IgD-negative memory B cell (primary cell): ENCODE measurements around the gene TGM3. TPM values are rescaled to one million over a fixed set of nuclear protein-coding genes. Genes with fewer than 3 reads are reported as not detected.

ENCODE experiments used
- H3K27ac Mint-ChIP-seq, 3 donors: one replicate each; pipeline ENCODE4 v1.8.0; 2020 to 2022; ENCODE audit warnings: mild to moderate bottlenecking in 3 of 3, mixed read lengths in 3 of 3, moderate library complexity in 1 of 3
- H3K27me3 Mint-ChIP-seq: one replicate; pipeline ENCODE4 v1.8.0; 2021; ENCODE audit warnings: mixed read lengths
- H3K36me3 Mint-ChIP-seq: one replicate; pipeline ENCODE4 v1.8.0; 2020; ENCODE audit warnings: mild to moderate bottlenecking, mixed read lengths
- H3K4me1 Mint-ChIP-seq, 3 donors: one replicate each; pipeline ENCODE4 v1.8.0; 2020 to 2022; ENCODE audit warnings: mixed read lengths in 3 of 3, mild to moderate bottlenecking in 1 of 3
- H3K4me3 Mint-ChIP-seq, 4 donors: one replicate each; pipeline ENCODE4 v1.8.0; 2020 to 2022; ENCODE audit warnings: mild to moderate bottlenecking in 4 of 4, mixed read lengths in 4 of 4, moderate library complexity in 3 of 4
- H3K9me3 Mint-ChIP-seq, 3 donors: one replicate each; pipeline ENCODE4 v1.8.0; 2020 to 2021; ENCODE audit warnings: mixed read lengths in 3 of 3, mild to moderate bottlenecking in 1 of 3
- polyA plus RNA-seq: library from polyadenylated mRNA; unstranded; fragments of 300-500 nt; fragmentation: Illumina TruSeq; gene quantifications from one replicate; pipeline ENCODE4 v1.2.3, GENCODE V29; 2021

The TGM3 gene
- polyA plus RNA-seq, 1 donor from 2014 or later, result not detected

GRCh38 chr20:2273634-2274302 is 22.0 kb upstream of the TGM3 start:
- Mint-ChIP-seq H3K36me3 (no peaks in the 10 kb centered on the region), H3K27me3 (no peaks in the 10 kb centered on the region), H3K27ac (no peak overlapping the region), H3K9me3 (peaks cover 0 to 2% (median 2%) of the 10 kb centered on the region in 3 donors), H3K4me3 (no peak overlapping the region), H3K4me1 (no peaks in the 10 kb centered on the region)

GRCh38 chr20:2276015-2276414 is 19.8 kb upstream of the TGM3 start:
- no peak overlapping the region for H3K27ac Mint-ChIP-seq
- H3K9me3 Mint-ChIP-seq, result peaks cover 0 to 5% (median 2%) of the 10 kb centered on the region in 3 donors
- peaks cover 0 to 4% (median 0%) of the 10 kb centered on the region in 3 donors for H3K4me1 Mint-ChIP-seq
- H3K4me3 Mint-ChIP-seq, result no peak overlapping the region
- H3K27me3 Mint-ChIP-seq, result peaks cover 1% of the 10 kb centered on the region
- no peaks in the 10 kb centered on the region for H3K36me3 Mint-ChIP-seq

GRCh38 chr20:2279253-2279779 is 16.5 kb upstream of the TGM3 start:
- Mint-ChIP-seq H3K27ac (no peak overlapping the region), H3K4me3 (no peak overlapping the region), H3K36me3 (no peaks in the 10 kb centered on the region), H3K4me1 (peaks cover 0 to 4% (median 0%) of the 10 kb centered on the region in 3 donors), H3K9me3 (peaks cover 0 to 5% (median 2%) of the 10 kb centered on the region in 3 donors), H3K27me3 (peaks cover 1% of the 10 kb centered on the region)

- peaks cover 1% of the 10 kb centered on the region for H3K27me3 Mint-ChIP-seq
- peaks cover 0 to 5% (median 2%) of the 10 kb centered on the region in 3 donors for H3K9me3 Mint-ChIP-seq
- peak overlapping the region in 1 of 4 donors; percentile 6 for H3K4me3 Mint-ChIP-seq
- peaks cover 0 to 4% (median 0%) of the 10 kb centered on the region in 3 donors for H3K4me1 Mint-ChIP-seq
- H3K27ac Mint-ChIP-seq, result no peak overlapping the region
- no peaks in the 10 kb centered on the region for H3K36me3 Mint-ChIP-seq
Measured at GRCh38 chr20:2280082-2280481, 15.7 kb upstream of the TGM3 start.

GRCh38 chr20:2281563-2281962 is 14.2 kb upstream of the TGM3 start:
- peaks cover 0 to 4% (median 0%) of the 10 kb centered on the region in 3 donors for H3K4me1 Mint-ChIP-seq
- no peaks in the 10 kb centered on the region for H3K36me3 Mint-ChIP-seq
- H3K27ac Mint-ChIP-seq, result no peak overlapping the region
- H3K4me3 Mint-ChIP-seq, result no peak overlapping the region
- H3K27me3 Mint-ChIP-seq, result peaks cover 1% of the 10 kb centered on the region
- peaks cover 0 to 5% (median 2%) of the 10 kb centered on the region in 3 donors for H3K9me3 Mint-ChIP-seq

GRCh38 chr20:2282181-2282580 is 13.6 kb upstream of the TGM3 start:
- Mint-ChIP-seq H3K27me3 (peaks cover 1% of the 10 kb centered on the region), H3K9me3 (peaks cover 0 to 5% (median 2%) of the 10 kb centered on the region in 3 donors), H3K4me3 (no peak overlapping the region), H3K36me3 (no peaks in the 10 kb centered on the region), H3K4me1 (peaks cover 0 to 4% (median 0%) of the 10 kb centered on the region in 3 donors), H3K27ac (no peak overlapping the region)

- H3K4me1 Mint-ChIP-seq, result peaks cover 4 to 10% (median 8%) of the 10 kb centered on the region in 3 donors
- H3K9me3 Mint-ChIP-seq, result peaks cover 0 to 5% (median 2%) of the 10 kb centered on the region in 3 donors
- no peaks in the 10 kb centered on the region for H3K36me3 Mint-ChIP-seq
- no peak overlapping the region for H3K27ac Mint-ChIP-seq
- no peak overlapping the region for H3K4me3 Mint-ChIP-seq
- H3K27me3 Mint-ChIP-seq, result peaks cover under 1% of the 10 kb centered on the region
Measured at GRCh38 chr20:2283706-2284423, 11.9 kb upstream of the TGM3 start.

GRCh38 chr20:2285193-2285592 is 10.6 kb upstream of the TGM3 start:
- no peaks in the 10 kb centered on the region for H3K36me3 Mint-ChIP-seq
- H3K4me1 Mint-ChIP-seq, result peaks cover 15 to 20% (median 17%) of the 10 kb centered on the region in 3 donors
- H3K27ac Mint-ChIP-seq, result no peak overlapping the region
- H3K27me3 Mint-ChIP-seq, result no peaks in the 10 kb centered on the region
- peaks cover 0 to 5% (median 2%) of the 10 kb centered on the region in 3 donors for H3K9me3 Mint-ChIP-seq
- no peak overlapping the region for H3K4me3 Mint-ChIP-seq

- H3K27me3 Mint-ChIP-seq, result no peaks in the 10 kb centered on the region
- H3K27ac Mint-ChIP-seq, result no peak overlapping the region
- no peaks in the 10 kb centered on the region for H3K36me3 Mint-ChIP-seq
- H3K9me3 Mint-ChIP-seq, result peaks cover 0 to 4% (median 1%) of the 10 kb centered on the region in 3 donors
- peaks cover 15 to 20% (median 17%) of the 10 kb centered on the region in 3 donors for H3K4me1 Mint-ChIP-seq
- H3K4me3 Mint-ChIP-seq, result no peak overlapping the region
Measured at GRCh38 chr20:2285613-2286012, 10.2 kb upstream of the TGM3 start.

- Mint-ChIP-seq H3K4me1 (peaks cover 15 to 17% (median 16%) of the 10 kb centered on the region in 3 donors), H3K36me3 (no peaks in the 10 kb centered on the region), H3K27me3 (no peaks in the 10 kb centered on the region), H3K9me3 (no peaks in the 10 kb centered on the region), H3K4me3 (no peak overlapping the region), H3K27ac (no peak overlapping the region)
Measured at GRCh38 chr20:2287504-2287903, 8.3 kb upstream of the TGM3 start.

GRCh38 chr20:2289475-2289874 is 6.3 kb upstream of the TGM3 start:
- Mint-ChIP-seq H3K27me3 (no peaks in the 10 kb centered on the region), H3K9me3 (no peaks in the 10 kb centered on the region), H3K4me3 (peak overlapping the region in 3 of 4 donors; percentile 3 to 82 (median 71)), H3K36me3 (no peaks in the 10 kb centered on the region), H3K4me1 (peaks cover 15 to 17% (median 16%) of the 10 kb centered on the region in 3 donors), H3K27ac (no peak overlapping the region)

- Mint-ChIP-seq H3K27ac (no peak overlapping the region), H3K9me3 (no peaks in the 10 kb centered on the region), H3K4me3 (no peak overlapping the region), H3K4me1 (peaks cover 15 to 17% (median 16%) of the 10 kb centered on the region in 3 donors), H3K27me3 (no peaks in the 10 kb centered on the region), H3K36me3 (no peaks in the 10 kb centered on the region)
Measured at GRCh38 chr20:2290486-2290885, 5.3 kb upstream of the TGM3 start.

GRCh38 chr20:2292416-2293110 is 3.2 kb upstream of the TGM3 start:
- Mint-ChIP-seq H3K27me3 (no peaks in the 10 kb centered on the region), H3K4me3 (no peak overlapping the region), H3K4me1 (peaks cover 15 to 17% (median 16%) of the 10 kb centered on the region in 3 donors), H3K9me3 (no peaks in the 10 kb centered on the region), H3K36me3 (no peaks in the 10 kb centered on the region), H3K27ac (no peak overlapping the region)

GRCh38 chr20:2293486-2293885 is 2.3 kb upstream of the TGM3 start:
- Mint-ChIP-seq H3K9me3 (no peaks in the 10 kb centered on the region), H3K36me3 (no peaks in the 10 kb centered on the region), H3K4me3 (no peak overlapping the region), H3K4me1 (peaks cover 13 to 15% (median 14%) of the 10 kb centered on the region in 3 donors), H3K27me3 (no peaks in the 10 kb centered on the region), H3K27ac (no peak overlapping the region)

- Mint-ChIP-seq H3K36me3 (no peaks in the 10 kb centered on the region), H3K27ac (no peak overlapping the region), H3K4me3 (no peak overlapping the region), H3K27me3 (no peaks in the 10 kb centered on the region), H3K4me1 (peaks cover 8 to 10% (median 9%) of the 10 kb centered on the region in 3 donors), H3K9me3 (no peaks in the 10 kb centered on the region)
Measured at GRCh38 chr20:2293971-2294370, 1.8 kb upstream of the TGM3 start.
